ENCODE measurements around the gene CHST11.

CHST11 gene

DNA sequence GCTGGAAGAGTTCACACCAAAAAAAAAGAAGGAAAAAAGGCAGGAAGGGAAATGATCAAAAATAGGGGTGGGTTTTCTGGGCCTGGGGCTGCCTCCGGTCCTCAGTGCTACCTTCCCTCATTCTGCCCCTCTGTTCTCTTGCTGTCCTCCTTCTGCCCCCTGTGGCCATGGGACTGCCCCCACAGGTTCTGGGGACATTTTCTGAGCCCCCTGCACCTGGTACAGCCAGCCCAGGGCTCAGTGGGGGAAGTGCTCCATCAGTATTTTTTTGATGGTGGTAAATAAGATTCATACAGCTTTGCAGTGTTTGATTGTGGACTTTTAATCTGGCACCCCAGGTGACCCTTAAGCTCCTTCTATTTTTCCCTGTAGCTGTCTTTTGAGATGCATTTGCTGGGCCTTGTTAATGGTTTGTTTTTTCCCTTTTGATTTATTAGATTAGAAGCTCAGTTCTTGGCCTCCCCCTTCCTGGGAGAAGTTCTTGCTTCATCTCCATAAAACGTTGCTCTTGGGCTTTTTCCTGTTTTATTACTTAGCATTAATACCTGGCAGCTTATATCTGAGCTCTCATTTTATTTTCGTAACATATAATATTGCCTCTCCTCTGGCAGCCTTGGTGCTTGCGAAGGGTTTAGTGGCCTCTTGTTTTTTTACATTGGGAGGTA is 43.1 kb downstream of the CHST11 start:
- H3K9ac ChIP-seq (ENCODE audit: insufficient read length, low read depth), result no peak overlapping the region
- no peak for DNase-seq (ENCODE audit: low read depth, low spot score)
- peaks cover 5% of the 10 kb centered on the region for H3K4me1 ChIP-seq (ENCODE audit: insufficient read depth, insufficient read length)
- H3K9me3 ChIP-seq (ENCODE audit: insufficient read depth, low read length), result no peaks in the 10 kb centered on the region
- TF ChIP-seq ZNF274 (IDR thresholded peaks at IDR 0.05; ENCODE audit: low read depth, low read length) (no peak), YY1 (IDR thresholded peaks at IDR 0.05; ENCODE audit: insufficient read depth, insufficient read length) (no peak), SUZ12 (IDR thresholded peaks at IDR 0.05; ENCODE audit: extremely low read depth, insufficient read depth, insufficient read length) (no peak)
- H3K4me3 ChIP-seq (ENCODE audit: insufficient read length, low read depth), result no peak overlapping the region
- no peaks in the 10 kb centered on the region for H3K27me3 ChIP-seq (ENCODE audit: insufficient read depth, insufficient read length)
- H3K36me3 ChIP-seq (ENCODE audit: insufficient read depth, insufficient read length, low read length), result no peaks in the 10 kb centered on the region

DNA sequence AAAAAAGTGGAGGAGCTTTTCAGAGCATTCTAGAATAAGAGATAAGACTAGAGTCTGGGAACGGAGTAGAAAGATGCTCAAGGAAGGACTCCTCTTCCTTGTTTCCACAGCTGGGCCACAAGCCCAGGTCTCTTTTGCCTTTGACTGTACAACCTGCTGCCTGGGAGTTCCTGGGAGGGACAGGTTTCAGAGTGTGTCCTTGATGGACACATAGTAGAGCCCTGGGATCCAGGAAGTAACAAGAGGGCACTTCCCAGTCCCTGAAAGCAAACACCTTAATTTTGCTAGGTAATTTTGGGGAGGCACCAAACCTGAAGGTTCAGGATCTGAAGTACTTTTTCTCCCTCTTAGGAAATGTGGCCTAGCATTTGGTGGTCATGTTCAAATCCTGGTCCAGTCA is 44.4 kb downstream of the CHST11 start:
- DNase-seq (ENCODE audit: low read depth, low spot score), result no peak
- TF ChIP-seq SUZ12 (IDR thresholded peaks at IDR 0.05; ENCODE audit: extremely low read depth, insufficient read depth, insufficient read length) (no peak), YY1 (IDR thresholded peaks at IDR 0.05; ENCODE audit: insufficient read depth, insufficient read length) (no peak), ZNF274 (IDR thresholded peaks at IDR 0.05; ENCODE audit: low read depth, low read length) (no peak)
- Histone ChIP-seq H3K9me3 (ENCODE audit: insufficient read depth, low read length) (no peaks in the 10 kb centered on the region), H3K36me3 (ENCODE audit: insufficient read depth, insufficient read length, low read length) (no peaks in the 10 kb centered on the region), H3K9ac (ENCODE audit: insufficient read length, low read depth) (no peak overlapping the region), H3K27me3 (ENCODE audit: insufficient read depth, insufficient read length) (no peaks in the 10 kb centered on the region), H3K4me3 (ENCODE audit: insufficient read length, low read depth) (no peak overlapping the region), H3K4me1 (ENCODE audit: insufficient read depth, insufficient read length) (peaks cover 5% of the 10 kb centered on the region)

- TF ChIP-seq ZNF274 (IDR thresholded peaks at IDR 0.05; ENCODE audit: low read depth, low read length) (no peak), YY1 (IDR thresholded peaks at IDR 0.05; ENCODE audit: insufficient read depth, insufficient read length) (no peak), SUZ12 (IDR thresholded peaks at IDR 0.05; ENCODE audit: extremely low read depth, insufficient read depth, insufficient read length) (no peak)
- DNase-seq (ENCODE audit: low read depth, low spot score), result no peak
- Histone ChIP-seq H3K9me3 (ENCODE audit: insufficient read depth, low read length) (no peaks in the 10 kb centered on the region), H3K4me3 (ENCODE audit: insufficient read length, low read depth) (no peak overlapping the region), H3K36me3 (ENCODE audit: insufficient read depth, insufficient read length, low read length) (no peaks in the 10 kb centered on the region), H3K9ac (ENCODE audit: insufficient read length, low read depth) (no peak overlapping the region), H3K4me1 (ENCODE audit: insufficient read depth, insufficient read length) (peaks cover 7% of the 10 kb centered on the region), H3K27me3 (ENCODE audit: insufficient read depth, insufficient read length) (no peaks in the 10 kb centered on the region)
These were observed 44.9 kb downstream of the CHST11 start for GRCh38 chr12:104501660-104502059.

- Histone ChIP-seq H3K9ac (ENCODE audit: insufficient read length, low read depth) (no peak overlapping the region), H3K27me3 (ENCODE audit: insufficient read depth, insufficient read length) (no peaks in the 10 kb centered on the region), H3K4me3 (ENCODE audit: insufficient read length, low read depth) (no peak overlapping the region), H3K36me3 (ENCODE audit: insufficient read depth, insufficient read length, low read length) (no peaks in the 10 kb centered on the region), H3K9me3 (ENCODE audit: insufficient read depth, low read length) (no peaks in the 10 kb centered on the region), H3K4me1 (ENCODE audit: insufficient read depth, insufficient read length) (peaks cover 12% of the 10 kb centered on the region)
- no peak for TF ChIP-seq SUZ12 (IDR thresholded peaks at IDR 0.05; ENCODE audit: extremely low read depth, insufficient read depth, insufficient read length)
- TF ChIP-seq ZNF274 (IDR thresholded peaks at IDR 0.05; ENCODE audit: low read depth, low read length), result no peak
- no peak for TF ChIP-seq YY1 (IDR thresholded peaks at IDR 0.05; ENCODE audit: insufficient read depth, insufficient read length)
- DNase-seq (ENCODE audit: low read depth, low spot score), result no peak
These were observed 45.5 kb downstream of the CHST11 start for GRCh38 chr12:104502217-104502616.

- Histone ChIP-seq H3K4me3 (ENCODE audit: insufficient read length, low read depth) (no peak overlapping the region), H3K4me1 (ENCODE audit: insufficient read depth, insufficient read length) (peaks cover 16% of the 10 kb centered on the region), H3K27me3 (ENCODE audit: insufficient read depth, insufficient read length) (no peaks in the 10 kb centered on the region), H3K36me3 (ENCODE audit: insufficient read depth, insufficient read length, low read length) (no peaks in the 10 kb centered on the region), H3K9ac (ENCODE audit: insufficient read length, low read depth) (no peak overlapping the region), H3K9me3 (ENCODE audit: insufficient read depth, low read length) (no peaks in the 10 kb centered on the region)
- TF ChIP-seq SUZ12 (IDR thresholded peaks at IDR 0.05; ENCODE audit: extremely low read depth, insufficient read depth, insufficient read length), result no peak
- no peak for TF ChIP-seq ZNF274 (IDR thresholded peaks at IDR 0.05; ENCODE audit: low read depth, low read length)
- TF ChIP-seq YY1 (IDR thresholded peaks at IDR 0.05; ENCODE audit: insufficient read depth, insufficient read length), result no peak
- DNase-seq (ENCODE audit: low read depth, low spot score), result no peak
These were observed 45.9 kb downstream of the CHST11 start for GRCh38 chr12:104502638-104503037.

DNA sequence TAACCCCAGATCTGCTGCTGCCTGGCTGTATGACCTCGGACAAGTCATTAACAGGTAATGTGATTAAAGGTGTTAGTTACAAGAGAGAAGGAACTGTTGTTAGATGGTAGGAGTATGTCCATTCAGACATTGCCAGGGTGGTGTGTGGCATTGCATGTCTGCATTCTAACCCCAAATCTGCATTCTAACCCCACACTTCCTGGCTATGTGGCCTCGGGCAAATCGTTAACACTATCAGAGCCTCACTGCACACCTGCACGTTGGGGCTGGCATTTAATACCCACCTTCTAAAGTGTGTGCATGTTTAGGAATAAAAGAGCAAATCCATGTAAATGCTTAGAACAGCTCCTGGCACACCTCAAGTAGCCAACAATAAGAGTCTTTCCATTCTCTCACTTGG is 46.4 kb downstream of the CHST11 start:
- peaks cover 18% of the 10 kb centered on the region for H3K4me1 ChIP-seq (ENCODE audit: insufficient read depth, insufficient read length)
- H3K4me3 ChIP-seq (ENCODE audit: insufficient read length, low read depth), result no peak overlapping the region
- H3K36me3 ChIP-seq (ENCODE audit: insufficient read depth, insufficient read length, low read length), result no peaks in the 10 kb centered on the region
- no peaks in the 10 kb centered on the region for H3K27me3 ChIP-seq (ENCODE audit: insufficient read depth, insufficient read length)
- no peak overlapping the region for H3K9ac ChIP-seq (ENCODE audit: insufficient read length, low read depth)
- no peak for TF ChIP-seq SUZ12 (IDR thresholded peaks at IDR 0.05; ENCODE audit: extremely low read depth, insufficient read depth, insufficient read length)
- no peak for TF ChIP-seq ZNF274 (IDR thresholded peaks at IDR 0.05; ENCODE audit: low read depth, low read length)
- TF ChIP-seq YY1 (IDR thresholded peaks at IDR 0.05; ENCODE audit: insufficient read depth, insufficient read length), result no peak
- no peaks in the 10 kb centered on the region for H3K9me3 ChIP-seq (ENCODE audit: insufficient read depth, low read length)
- no peak for DNase-seq (ENCODE audit: low read depth, low spot score)

GRCh38 chr12:104504146-104504545 is 47.4 kb downstream of the CHST11 start:
- Histone ChIP-seq H3K36me3 (ENCODE audit: insufficient read depth, insufficient read length, low read length) (no peaks in the 10 kb centered on the region), H3K9me3 (ENCODE audit: insufficient read depth, low read length) (no peaks in the 10 kb centered on the region), H3K4me3 (ENCODE audit: insufficient read length, low read depth) (no peak overlapping the region), H3K4me1 (ENCODE audit: insufficient read depth, insufficient read length) (peaks cover 18% of the 10 kb centered on the region), H3K9ac (ENCODE audit: insufficient read length, low read depth) (no peak overlapping the region), H3K27me3 (ENCODE audit: insufficient read depth, insufficient read length) (no peaks in the 10 kb centered on the region)
- TF ChIP-seq SUZ12 (IDR thresholded peaks at IDR 0.05; ENCODE audit: extremely low read depth, insufficient read depth, insufficient read length) (no peak), YY1 (IDR thresholded peaks at IDR 0.05; ENCODE audit: insufficient read depth, insufficient read length) (no peak), ZNF274 (IDR thresholded peaks at IDR 0.05; ENCODE audit: low read depth, low read length) (no peak)
- no peak for DNase-seq (ENCODE audit: low read depth, low spot score)

Measured in NT2/D1 (cell line).